Activated naive CD4-positive, alpha-beta T cell treated with anti-CD3 and anti-CD28 coated beads, Interleukin-2, amount 10 ng/mL, durations not matched to agents 7 days and 5 days (primary cell): Measurements from ENCODE around the gene CTNND2.

Experiments
- CTCF ChIA-PET: fragments of 350-600 bp; sonication (Branson Sonifier 250); formaldehyde crosslinking; loops from one replicate; lab custom pipeline; 2021; ENCODE audit warnings: antibody characterized with exemption; lab: Charles Lee
- DNase-seq: peaks from one replicate; pipeline ENCODE4 v3.0.0-alpha.2; 2020
- H3K27ac Mint-ChIP-seq: one replicate; pipeline ENCODE4 v1.8.0; 2021; ENCODE audit warnings: mild to moderate bottlenecking, moderate library complexity, mixed read lengths
- H3K27me3 Mint-ChIP-seq: one replicate; pipeline ENCODE4 v1.8.0; 2021; ENCODE audit warnings: mild to moderate bottlenecking, mixed read lengths
- H3K36me3 Mint-ChIP-seq: one replicate; pipeline ENCODE4 v1.8.0; 2021; ENCODE audit warnings: mixed read lengths
- H3K4me1 Mint-ChIP-seq: one replicate; pipeline ENCODE4 v1.8.0; 2021; ENCODE audit warnings: mixed read lengths
- H3K4me3 Mint-ChIP-seq: one replicate; pipeline ENCODE4 v1.8.0; 2021; ENCODE audit warnings: mild to moderate bottlenecking, moderate library complexity, mixed read lengths
- H3K9me3 Mint-ChIP-seq: one replicate; pipeline ENCODE4 v1.8.0; 2021; ENCODE audit warnings: mixed read lengths

Gene CTNND2, protein sequence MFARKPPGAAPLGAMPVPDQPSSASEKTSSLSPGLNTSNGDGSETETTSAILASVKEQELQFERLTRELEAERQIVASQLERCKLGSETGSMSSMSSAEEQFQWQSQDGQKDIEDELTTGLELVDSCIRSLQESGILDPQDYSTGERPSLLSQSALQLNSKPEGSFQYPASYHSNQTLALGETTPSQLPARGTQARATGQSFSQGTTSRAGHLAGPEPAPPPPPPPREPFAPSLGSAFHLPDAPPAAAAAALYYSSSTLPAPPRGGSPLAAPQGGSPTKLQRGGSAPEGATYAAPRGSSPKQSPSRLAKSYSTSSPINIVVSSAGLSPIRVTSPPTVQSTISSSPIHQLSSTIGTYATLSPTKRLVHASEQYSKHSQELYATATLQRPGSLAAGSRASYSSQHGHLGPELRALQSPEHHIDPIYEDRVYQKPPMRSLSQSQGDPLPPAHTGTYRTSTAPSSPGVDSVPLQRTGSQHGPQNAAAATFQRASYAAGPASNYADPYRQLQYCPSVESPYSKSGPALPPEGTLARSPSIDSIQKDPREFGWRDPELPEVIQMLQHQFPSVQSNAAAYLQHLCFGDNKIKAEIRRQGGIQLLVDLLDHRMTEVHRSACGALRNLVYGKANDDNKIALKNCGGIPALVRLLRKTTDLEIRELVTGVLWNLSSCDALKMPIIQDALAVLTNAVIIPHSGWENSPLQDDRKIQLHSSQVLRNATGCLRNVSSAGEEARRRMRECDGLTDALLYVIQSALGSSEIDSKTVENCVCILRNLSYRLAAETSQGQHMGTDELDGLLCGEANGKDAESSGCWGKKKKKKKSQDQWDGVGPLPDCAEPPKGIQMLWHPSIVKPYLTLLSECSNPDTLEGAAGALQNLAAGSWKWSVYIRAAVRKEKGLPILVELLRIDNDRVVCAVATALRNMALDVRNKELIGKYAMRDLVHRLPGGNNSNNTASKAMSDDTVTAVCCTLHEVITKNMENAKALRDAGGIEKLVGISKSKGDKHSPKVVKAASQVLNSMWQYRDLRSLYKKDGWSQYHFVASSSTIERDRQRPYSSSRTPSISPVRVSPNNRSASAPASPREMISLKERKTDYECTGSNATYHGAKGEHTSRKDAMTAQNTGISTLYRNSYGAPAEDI (N-terminal part only)

DNA sequence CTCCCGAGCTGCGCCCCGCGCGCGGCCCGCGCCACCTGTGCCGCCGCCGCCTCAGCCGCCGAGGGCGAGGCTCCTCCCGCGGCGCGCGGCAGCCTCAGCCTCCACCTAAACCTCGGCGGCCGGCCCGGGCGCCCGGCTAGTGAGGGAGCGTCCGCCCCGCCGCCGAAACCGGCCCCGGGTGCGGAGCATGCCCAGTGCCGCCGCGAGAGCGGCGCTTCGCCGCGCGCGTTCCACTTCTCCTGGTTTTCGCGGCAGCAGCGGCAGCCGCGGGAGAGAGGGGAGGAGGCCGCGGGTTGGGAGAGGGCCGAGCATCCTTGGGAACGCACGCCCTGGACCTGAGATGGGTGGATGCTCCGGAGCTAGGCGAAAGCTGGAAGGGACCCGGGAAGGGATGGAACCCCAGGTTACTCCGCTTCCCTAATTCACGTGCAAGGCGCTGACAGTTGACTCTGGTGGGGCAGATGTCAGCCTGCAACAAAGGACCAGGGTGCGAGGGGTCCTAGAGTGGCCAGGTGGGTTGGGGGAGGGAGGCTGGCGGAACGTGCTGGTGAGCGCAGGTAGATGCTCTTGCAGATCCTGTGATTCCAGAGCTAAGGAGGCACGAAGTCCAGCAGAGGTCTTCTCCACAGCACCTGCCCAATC is at the start of gene CTNND2:
Gene CTNND2 (minus strand): TSS at position 182 of the 642 bp plus-strand sequence. CDS start 593 bp downstream, outside the sequence.
- Mint-ChIP-seq H3K27ac (no peak within 1 kb of the TSS), H3K4me1 (peaks cover 5% of the 10 kb centered on the region), H3K36me3 (no peaks in the 10 kb centered on the region), H3K27me3 (peaks cover 39% of the 10 kb centered on the region), H3K9me3 (no peaks in the 10 kb centered on the region), H3K4me3 (no peak within 1 kb of the TSS)
- no peak for DNase-seq
- CTCF ChIA-PET = no interaction called here

DNA sequence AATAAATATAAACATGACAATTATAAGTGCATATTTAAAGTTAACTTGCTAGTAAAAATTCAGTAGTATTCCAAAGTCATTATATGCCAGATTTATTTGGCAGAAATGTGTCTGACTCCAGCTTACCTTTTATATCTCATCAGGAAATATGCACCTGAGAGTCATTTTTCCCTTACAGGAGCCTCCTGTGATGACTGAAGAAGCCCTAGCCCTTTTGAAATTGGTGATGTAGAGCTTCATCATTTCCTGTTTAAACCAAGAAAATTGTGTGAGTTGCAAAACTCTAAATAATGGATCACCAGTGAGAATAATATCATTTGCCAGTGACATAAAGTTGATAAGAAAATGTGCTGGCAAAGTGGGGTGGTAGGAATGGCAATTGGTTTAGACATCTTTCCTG is 42.1 kb upstream of the CTNND2 start:
- Mint-ChIP-seq H3K36me3 (no peaks in the 10 kb centered on the region), H3K4me1 (no peaks in the 10 kb centered on the region), H3K27me3 (no peaks in the 10 kb centered on the region), H3K27ac (no peak overlapping the region), H3K4me3 (no peak overlapping the region), H3K9me3 (peaks cover 4% of the 10 kb centered on the region)
- CTCF ChIA-PET = no interaction called here
- DNase-seq = no peak

DNA sequence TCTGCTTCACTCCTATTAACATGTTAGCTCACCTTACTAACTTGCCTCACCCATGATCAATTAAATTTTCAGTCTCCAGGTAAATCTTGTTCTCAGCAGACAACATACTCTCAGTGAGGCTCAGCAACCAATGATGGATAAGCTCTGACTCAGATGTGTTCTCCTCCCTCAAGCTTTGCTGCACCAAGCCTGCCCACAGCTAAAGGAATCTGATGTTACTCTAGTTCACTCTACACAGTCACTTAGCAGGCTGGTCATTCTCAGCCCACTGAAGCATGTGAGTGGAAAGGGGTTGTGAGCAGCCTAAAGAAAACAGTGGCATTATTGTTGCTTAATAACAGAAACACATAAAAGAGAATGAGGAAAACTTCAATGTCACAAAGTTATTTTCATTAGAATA is 37.3 kb upstream of the CTNND2 start:
- Mint-ChIP-seq H3K4me1 (no peaks in the 10 kb centered on the region), H3K36me3 (no peaks in the 10 kb centered on the region), H3K4me3 (no peak overlapping the region), H3K27me3 (no peaks in the 10 kb centered on the region), H3K27ac (no peak overlapping the region), H3K9me3 (peaks cover 5% of the 10 kb centered on the region)
- no peak for DNase-seq
- CTCF ChIA-PET = no interaction called here

DNA sequence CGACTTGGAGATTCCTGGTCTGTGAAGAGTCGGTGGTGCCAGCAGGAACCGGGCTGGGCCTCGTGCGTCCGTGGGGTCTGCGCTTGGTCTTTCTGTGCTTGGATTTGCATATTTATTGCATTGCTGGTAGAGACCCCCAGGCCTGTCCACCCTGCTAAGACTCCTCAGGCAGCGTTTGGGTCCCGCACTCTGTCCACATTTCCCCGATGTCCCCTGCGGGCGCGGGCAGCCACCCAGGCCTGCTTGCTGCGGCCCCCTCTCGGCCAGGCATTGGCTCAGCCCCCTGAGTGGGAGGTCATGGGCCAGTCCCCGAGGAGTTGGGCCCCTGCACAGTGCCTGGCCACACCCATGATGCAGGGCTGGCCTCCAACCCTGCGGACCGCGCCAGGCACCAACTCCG is 27.4 kb upstream of the CTNND2 start:
- H3K4me3 Mint-ChIP-seq = no peak overlapping the region

DNA sequence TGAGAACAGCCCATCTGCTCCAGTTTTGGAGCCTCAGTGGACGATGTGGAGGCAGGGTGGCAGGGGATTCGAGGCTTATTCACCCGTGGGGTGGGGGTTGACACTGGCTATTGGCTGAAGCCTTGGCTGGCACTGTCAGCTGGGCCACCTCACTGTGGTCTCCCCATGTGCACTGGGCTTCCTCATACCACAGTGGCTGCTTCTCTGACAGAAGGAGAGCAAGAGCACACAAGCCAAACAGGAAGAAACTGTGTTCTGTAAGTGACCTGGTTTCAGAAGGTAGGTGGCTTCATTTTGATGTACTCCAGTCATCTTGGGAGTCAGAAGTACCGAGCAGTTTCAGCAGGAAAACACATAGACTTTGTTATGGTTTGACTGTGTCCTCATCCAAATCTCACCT is 24.7 kb upstream of the CTNND2 start:
- Mint-ChIP-seq H3K27me3 (no peaks in the 10 kb centered on the region), H3K9me3 (peaks cover 2% of the 10 kb centered on the region), H3K27ac (no peak overlapping the region), H3K36me3 (no peaks in the 10 kb centered on the region), H3K4me1 (no peaks in the 10 kb centered on the region), H3K4me3 (no peak overlapping the region)
- CTCF ChIA-PET = no interaction called here
- no peak for DNase-seq

More for the DNA sequence above, 27.4 kb upstream of the CTNND2 start:
- no peak for DNase-seq
- no peaks in the 10 kb centered on the region for H3K27me3 Mint-ChIP-seq
- no peaks in the 10 kb centered on the region for H3K36me3 Mint-ChIP-seq
- H3K27ac Mint-ChIP-seq = no peak overlapping the region
- no peaks in the 10 kb centered on the region for H3K4me1 Mint-ChIP-seq
- peaks cover 2% of the 10 kb centered on the region for H3K9me3 Mint-ChIP-seq
- CTCF ChIA-PET = no interaction called here

DNA sequence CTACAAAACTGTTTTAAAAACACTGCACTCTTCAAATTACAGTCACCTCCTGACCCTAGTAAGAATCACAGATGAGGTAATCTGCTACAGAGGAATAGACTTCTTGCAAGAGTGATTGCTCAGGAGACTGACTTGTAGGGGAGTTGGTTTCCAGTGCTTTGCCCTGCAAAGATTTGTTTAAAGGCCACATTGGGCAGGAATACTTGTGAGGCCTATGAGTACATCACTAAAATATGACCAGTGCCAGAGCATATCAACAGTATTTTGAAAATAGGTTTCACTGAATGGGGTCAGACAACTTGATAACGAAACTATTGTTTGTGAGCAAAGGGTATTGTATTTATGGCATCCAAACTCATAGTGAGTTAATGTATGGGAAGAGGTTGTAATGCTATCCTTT is 21.5 kb upstream of the CTNND2 start:
- no peak overlapping the region for H3K27ac Mint-ChIP-seq
- DNase-seq = no peak
- H3K9me3 Mint-ChIP-seq = peaks cover 10% of the 10 kb centered on the region
- CTCF ChIA-PET = no interaction called here
- H3K4me1 Mint-ChIP-seq = no peaks in the 10 kb centered on the region
- H3K27me3 Mint-ChIP-seq = no peaks in the 10 kb centered on the region
- H3K4me3 Mint-ChIP-seq = no peak overlapping the region
- no peaks in the 10 kb centered on the region for H3K36me3 Mint-ChIP-seq

DNA sequence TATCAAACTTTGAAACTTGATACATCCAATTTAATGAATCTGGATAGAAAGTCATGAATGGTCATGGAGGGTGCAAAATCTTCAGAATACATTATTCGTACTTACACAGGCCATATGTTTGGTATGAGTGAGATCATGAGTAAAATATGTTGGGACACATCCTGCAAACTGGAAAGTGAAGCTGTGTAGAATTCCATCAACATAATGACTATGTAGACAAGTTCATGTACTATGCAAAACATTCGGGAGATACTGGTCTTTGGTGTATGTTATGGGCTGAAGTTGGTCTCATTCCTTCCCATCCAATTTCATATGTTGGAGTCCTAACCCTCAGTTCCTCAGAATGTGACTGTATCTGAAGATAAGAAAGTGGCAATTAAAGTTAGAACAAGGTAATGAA is 18.1 kb upstream of the CTNND2 start:
- H3K4me1 Mint-ChIP-seq = no peaks in the 10 kb centered on the region
- no peak for DNase-seq
- no peaks in the 10 kb centered on the region for H3K27me3 Mint-ChIP-seq
- peaks cover 13% of the 10 kb centered on the region for H3K9me3 Mint-ChIP-seq
- no peak overlapping the region for H3K4me3 Mint-ChIP-seq
- no peaks in the 10 kb centered on the region for H3K36me3 Mint-ChIP-seq
- CTCF ChIA-PET = no interaction called here
- H3K27ac Mint-ChIP-seq = no peak overlapping the region

DNA sequence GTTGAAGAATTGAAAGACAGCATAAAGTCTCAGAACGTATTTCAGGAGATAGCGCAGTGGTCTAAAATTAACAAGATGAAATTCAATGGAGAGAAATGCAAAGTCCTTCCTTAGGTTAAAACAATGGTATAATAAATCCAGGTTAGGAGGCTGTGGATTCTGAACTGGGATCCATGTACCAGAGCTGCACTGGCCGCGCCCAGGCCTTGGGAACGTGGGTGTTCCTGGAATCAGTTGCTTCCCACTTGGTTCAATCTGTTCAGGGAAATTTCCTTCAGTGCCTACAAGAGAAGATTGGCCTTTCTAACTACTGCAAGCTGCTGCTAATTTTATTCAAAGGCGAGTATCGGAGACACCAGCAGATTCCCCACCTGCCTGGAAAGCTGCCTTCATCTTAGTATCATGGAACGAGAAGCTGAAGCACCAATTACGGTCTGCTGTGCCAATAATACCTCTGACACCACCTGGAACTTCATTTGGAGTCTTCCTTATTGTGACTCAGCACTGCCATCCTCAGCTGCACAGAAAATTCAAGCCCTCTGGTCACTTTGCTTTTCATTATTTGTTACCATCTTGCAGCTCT is 14.3 kb upstream of the CTNND2 start:
- H3K27ac Mint-ChIP-seq = no peak overlapping the region
- H3K36me3 Mint-ChIP-seq = no peaks in the 10 kb centered on the region
- H3K9me3 Mint-ChIP-seq = peaks cover 13% of the 10 kb centered on the region
- DNase-seq = no peak
- CTCF ChIA-PET = no interaction called here
- no peak overlapping the region for H3K4me3 Mint-ChIP-seq
- no peaks in the 10 kb centered on the region for H3K4me1 Mint-ChIP-seq
- H3K27me3 Mint-ChIP-seq = no peaks in the 10 kb centered on the region

DNA sequence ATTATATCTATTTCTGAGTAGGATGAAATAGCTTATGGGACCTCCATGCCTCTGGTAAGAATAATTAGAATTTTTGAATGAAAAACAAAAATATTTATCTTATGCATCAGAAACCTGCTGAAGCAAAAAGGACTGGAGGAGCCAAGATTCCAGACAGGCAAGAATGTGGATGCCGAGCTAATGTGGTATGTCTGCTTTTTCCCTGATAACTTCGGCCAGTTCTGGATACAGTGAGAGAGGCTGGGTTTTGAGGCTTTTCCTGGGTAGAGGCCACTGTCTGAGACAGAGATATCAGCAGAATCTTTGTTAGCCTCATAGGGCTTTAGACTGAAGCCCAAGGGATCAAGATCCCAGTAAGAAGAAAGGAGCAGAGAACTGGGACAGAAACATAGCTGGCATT is 5.2 kb upstream of the CTNND2 start:
- Mint-ChIP-seq H3K27me3 (peaks cover 16% of the 10 kb centered on the region), H3K4me3 (no peak overlapping the region), H3K4me1 (peaks cover 3% of the 10 kb centered on the region), H3K27ac (no peak overlapping the region), H3K36me3 (no peaks in the 10 kb centered on the region), H3K9me3 (no peaks in the 10 kb centered on the region)
- CTCF ChIA-PET = no interaction called here
- DNase-seq = no peak

DNA sequence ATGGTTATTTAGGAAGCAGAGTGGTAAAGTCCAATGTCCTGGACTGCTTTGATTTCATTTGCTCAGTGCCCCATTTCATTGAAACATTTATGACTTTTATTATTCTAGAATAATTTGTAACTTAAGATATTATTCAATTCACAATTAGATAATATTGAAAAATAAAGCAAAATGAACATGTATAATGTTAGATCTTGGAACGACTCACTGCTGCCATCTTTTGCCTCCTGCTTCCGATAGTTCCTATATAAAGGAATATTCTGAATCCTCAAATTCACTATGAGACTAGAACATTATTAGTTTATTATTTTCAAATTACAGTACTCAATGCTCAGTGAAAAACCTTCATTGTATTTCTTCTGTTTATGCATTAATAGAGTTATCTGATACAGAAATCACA is 2.3 kb upstream of the CTNND2 start:
- Mint-ChIP-seq H3K27ac (no peak overlapping the region), H3K27me3 (peaks cover 39% of the 10 kb centered on the region), H3K4me1 (peaks cover 5% of the 10 kb centered on the region), H3K9me3 (no peaks in the 10 kb centered on the region), H3K4me3 (no peak overlapping the region), H3K36me3 (no peaks in the 10 kb centered on the region)
- CTCF ChIA-PET = no interaction called here
- no peak for DNase-seq

DNA sequence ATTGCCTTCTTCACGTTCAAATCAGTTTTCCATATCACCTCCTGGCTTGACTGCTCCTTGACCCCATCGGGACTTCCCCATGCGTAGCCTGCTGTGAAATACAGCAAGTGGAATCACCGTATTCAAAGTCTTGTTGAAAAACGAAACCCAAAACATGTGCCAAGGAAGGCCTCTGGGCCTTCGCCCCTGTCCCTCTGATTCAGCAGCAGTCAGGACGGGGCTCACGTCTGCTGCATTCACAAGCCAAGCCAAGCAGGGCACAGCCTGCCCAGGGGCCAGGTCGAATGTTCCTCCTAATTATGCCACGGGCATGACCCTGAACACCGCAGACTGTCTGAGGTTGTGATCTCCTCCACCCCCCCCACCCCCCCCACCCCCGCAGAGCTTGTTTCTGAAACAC is 960 bp upstream of the CTNND2 start:
- H3K9me3 Mint-ChIP-seq = no peaks in the 10 kb centered on the region
- no peak overlapping the region for H3K4me3 Mint-ChIP-seq
- DNase-seq = no peak
- no peak overlapping the region for H3K27ac Mint-ChIP-seq
- no peaks in the 10 kb centered on the region for H3K36me3 Mint-ChIP-seq
- CTCF ChIA-PET = no interaction called here
- peaks cover 39% of the 10 kb centered on the region for H3K27me3 Mint-ChIP-seq
- peaks cover 5% of the 10 kb centered on the region for H3K4me1 Mint-ChIP-seq

DNA sequence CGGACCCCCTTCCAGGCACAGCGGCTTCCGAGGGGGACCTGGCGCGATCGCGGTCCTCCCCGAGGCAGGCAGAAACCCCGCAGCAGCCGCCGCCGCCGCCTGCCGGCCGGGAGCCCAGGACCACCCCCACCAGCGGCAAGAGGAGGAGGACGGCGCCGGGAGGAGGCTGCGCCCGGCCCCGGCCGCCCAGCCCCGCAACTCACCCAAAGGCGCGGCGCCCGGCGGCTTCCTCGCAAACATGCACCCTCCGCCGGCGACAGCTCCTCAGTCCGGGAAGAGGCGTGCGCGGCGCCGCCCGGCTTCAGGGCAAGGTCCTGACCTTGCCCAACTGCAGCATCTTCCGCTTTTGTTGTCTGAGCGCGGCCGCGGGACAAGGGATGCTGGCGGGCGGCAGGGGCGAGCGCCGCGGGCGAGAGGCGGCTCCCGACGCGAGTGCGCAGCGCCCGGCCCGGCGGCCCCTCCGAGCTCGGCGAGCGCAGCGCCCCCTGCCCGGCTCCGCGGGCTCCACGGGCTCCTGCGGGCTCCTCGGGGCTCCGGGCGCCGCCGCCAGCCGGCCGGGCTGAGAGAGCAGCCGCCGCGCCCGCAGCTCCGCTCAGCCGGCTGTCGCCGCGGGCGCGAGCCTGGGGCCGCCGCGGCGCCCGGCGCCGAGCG is 507 bp downstream of the CTNND2 start:
- Mint-ChIP-seq H3K36me3 (no peaks in the 10 kb centered on the region), H3K4me1 (peaks cover 5% of the 10 kb centered on the region), H3K27me3 (peaks cover 39% of the 10 kb centered on the region), H3K9me3 (no peaks in the 10 kb centered on the region), H3K27ac (no peak overlapping the region), H3K4me3 (no peak overlapping the region)
- CTCF ChIA-PET = no interaction called here
- peak; percentile 19 for DNase-seq

DNA sequence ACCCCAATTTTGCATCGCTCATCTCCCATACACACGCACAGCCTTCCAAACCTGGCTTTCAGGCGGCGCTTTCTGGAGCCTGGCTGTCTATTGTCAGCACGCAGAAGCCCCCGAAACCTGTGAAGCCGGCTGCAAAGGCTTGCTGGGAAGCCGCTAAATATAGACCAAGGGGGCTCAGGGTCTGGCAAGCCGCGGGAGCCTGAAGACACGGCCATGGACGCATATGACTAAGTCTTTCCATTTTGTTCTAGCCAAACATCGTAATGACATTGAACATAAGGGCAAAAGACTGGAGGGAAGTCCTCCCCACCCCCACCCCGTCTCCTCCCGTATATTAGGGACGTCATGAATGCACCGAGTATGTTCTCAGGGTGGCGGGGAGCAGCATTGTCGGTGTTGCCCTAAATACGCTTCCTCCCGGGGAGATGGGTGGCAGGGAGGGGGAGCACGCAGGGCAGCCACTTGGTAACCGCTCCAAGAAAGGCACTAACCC is 1.1 kb downstream of the CTNND2 start:
- Mint-ChIP-seq H3K4me1 (peaks cover 5% of the 10 kb centered on the region), H3K36me3 (no peaks in the 10 kb centered on the region), H3K27ac (no peak overlapping the region), H3K9me3 (no peaks in the 10 kb centered on the region), H3K4me3 (no peak overlapping the region), H3K27me3 (peaks cover 39% of the 10 kb centered on the region)
- CTCF ChIA-PET = no interaction called here
- no peak for DNase-seq
